ENCODE results near the gene C5AR1.
"Not testable (repeated sequence)": the region's sequence is repeated elsewhere in the genome, so short reads cannot be mapped to it uniquely, and the experiment has no call there.

- TF ChIP-seq ZNF530, ATF2 (tag by site-specific recombination; IDR thresholded peaks at IDR 0.05; ENCODE audit: low read depth): not testable (repeated sequence)
Measured at GRCh38 chr19:47365455-47365854, 55.8 kb downstream of the C5AR1 start.
